Calu3 (cell line): Measurements from ENCODE around the gene RAC2. TPM values are rescaled to one million over a fixed set of nuclear protein-coding genes. Genes with fewer than 3 reads are reported as not detected.

Experiments
- BruUV-seq: library from RNA; stranded (reverse); fragments of 400-500 nt; replicated peaks from 2 replicates; lab custom pipeline; 2021; lab: Mats Ljungman, UMichigan
- CTCF ChIA-PET: fragments of 300-600 bp; sonication (Branson Sonifier 250); formaldehyde crosslinking; loops from one replicate; lab custom pipeline; 2022; ENCODE audit warnings: antibody characterized with exemption; lab: Charles Lee
- DNase-seq: peaks from one replicate; pipeline ENCODE4 v3.0.0; 2022
- H3K27ac Mint-ChIP-seq: one replicate; pipeline ENCODE4 v1.8.0; 2022; ENCODE audit warnings: mixed read lengths; ENCODE audit not compliant: unreplicated experiment
- H3K27me3 Mint-ChIP-seq: one replicate; pipeline ENCODE4 v1.8.0; 2022; ENCODE audit warnings: mixed read lengths; ENCODE audit not compliant: unreplicated experiment
- H3K36me3 Mint-ChIP-seq: one replicate; pipeline ENCODE4 v1.8.0; 2022; ENCODE audit warnings: mild to moderate bottlenecking, moderate library complexity, mixed read lengths; ENCODE audit not compliant: insufficient read depth, unreplicated experiment
- H3K4me1 Mint-ChIP-seq: one replicate; pipeline ENCODE4 v1.8.0; 2022; ENCODE audit warnings: mild to moderate bottlenecking, low read depth, mixed read lengths; ENCODE audit not compliant: unreplicated experiment
- H3K4me3 Mint-ChIP-seq: one replicate; pipeline ENCODE4 v1.8.0; 2022; ENCODE audit warnings: mild to moderate bottlenecking, low read depth, moderate library complexity, mixed read lengths; ENCODE audit not compliant: unreplicated experiment
- H3K9me3 Mint-ChIP-seq: one replicate; pipeline ENCODE4 v1.8.0; 2022; ENCODE audit warnings: low read depth, mixed read lengths; ENCODE audit not compliant: unreplicated experiment
- intact Hi-C: fragments of 100-400 bp; cut with micrococcal nuclease; formaldehyde crosslinking; loops from one replicate; pipeline ENCODE4 v1.10.0; 2022; ENCODE audit not compliant: unreplicated experiment
- total RNA-seq: library from RNA; stranded (reverse); gene quantifications from 2 replicates; pipeline ENCODE4 v1.2.3, GENCODE V29; 2022
- TF ChIP-seq, protein P1 (sequence below): fragments of 200-600 bp; IDR thresholded peaks from one replicate; pipeline ENCODE4 v1.8.0; 2022; ENCODE audit warnings: antibody characterized with exemption; ENCODE audit not compliant: unreplicated experiment

RAC2 gene
- total RNA-seq, 1 experiment from 2014 or later, result 21.0 TPM

DNA sequence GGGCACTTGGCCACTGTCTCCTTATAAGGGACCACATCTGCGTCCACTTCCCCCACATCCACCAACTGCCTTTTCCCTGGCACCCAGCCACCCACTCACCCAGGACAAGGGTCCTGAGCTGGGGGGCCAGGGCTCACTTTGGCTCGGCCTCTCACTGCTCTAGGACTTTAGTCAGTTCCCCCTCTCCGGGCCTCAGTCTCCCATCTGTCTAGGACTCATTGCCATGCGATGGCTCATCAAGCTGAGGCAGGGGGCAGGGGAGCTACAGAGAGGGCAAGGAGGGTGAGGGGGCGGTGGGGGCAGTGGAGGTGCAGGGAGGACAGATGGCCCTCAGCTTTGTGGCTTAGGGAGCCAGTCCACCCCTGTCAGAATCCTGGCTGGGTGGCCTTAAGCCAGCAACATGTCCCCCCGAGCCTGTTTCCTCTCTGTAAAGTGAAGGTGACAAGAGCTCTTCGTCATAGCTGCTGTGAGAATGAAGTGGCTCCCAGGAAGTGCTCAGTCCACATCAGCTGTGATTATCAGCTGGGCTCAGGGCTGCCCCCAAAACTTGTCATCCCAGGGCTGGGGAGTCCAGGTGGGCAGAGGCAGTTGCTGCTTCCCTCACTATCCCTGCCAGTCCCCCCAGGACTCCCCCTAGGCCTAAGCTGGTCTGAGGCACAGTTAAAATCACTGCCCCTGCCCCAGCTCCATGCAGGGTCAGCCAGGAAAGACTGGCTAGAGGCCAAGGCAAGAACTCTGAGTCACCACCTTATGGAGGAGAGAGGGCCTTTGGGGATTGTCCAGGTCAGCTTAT, 14.9 kb downstream of the RAC2 start:
- Mint-ChIP-seq H3K9me3 (no peaks in the 10 kb centered on the region), H3K36me3 (peaks cover 9% of the 10 kb centered on the region), H3K27ac (peak overlapping the region; percentile 38), H3K27me3 (no peaks in the 10 kb centered on the region), H3K4me3 (no peak overlapping the region), H3K4me1 (peaks cover 29% of the 10 kb centered on the region)
- CTCF ChIA-PET, result interaction anchor here (0.6 to 1.2 kb wide), 5 partner anchors 14 to 333 kb away, joined by 3 to 5 read pairs (median 3); no protein-coding TSS in a partner anchor
- TF ChIP-seq, protein P1, sequence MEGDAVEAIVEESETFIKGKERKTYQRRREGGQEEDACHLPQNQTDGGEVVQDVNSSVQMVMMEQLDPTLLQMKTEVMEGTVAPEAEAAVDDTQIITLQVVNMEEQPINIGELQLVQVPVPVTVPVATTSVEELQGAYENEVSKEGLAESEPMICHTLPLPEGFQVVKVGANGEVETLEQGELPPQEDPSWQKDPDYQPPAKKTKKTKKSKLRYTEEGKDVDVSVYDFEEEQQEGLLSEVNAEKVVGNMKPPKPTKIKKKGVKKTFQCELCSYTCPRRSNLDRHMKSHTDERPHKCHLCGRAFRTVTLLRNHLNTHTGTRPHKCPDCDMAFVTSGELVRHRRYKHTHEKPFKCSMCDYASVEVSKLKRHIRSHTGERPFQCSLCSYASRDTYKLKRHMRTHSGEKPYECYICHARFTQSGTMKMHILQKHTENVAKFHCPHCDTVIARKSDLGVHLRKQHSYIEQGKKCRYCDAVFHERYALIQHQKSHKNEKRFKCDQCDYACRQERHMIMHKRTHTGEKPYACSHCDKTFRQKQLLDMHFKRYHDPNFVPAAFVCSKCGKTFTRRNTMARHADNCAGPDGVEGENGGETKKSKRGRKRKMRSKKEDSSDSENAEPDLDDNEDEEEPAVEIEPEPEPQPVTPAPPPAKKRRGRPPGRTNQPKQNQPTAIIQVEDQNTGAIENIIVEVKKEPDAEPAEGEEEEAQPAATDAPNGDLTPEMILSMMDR, result no peak
- intact Hi-C loops, result no loop called here
- DNase-seq, result peak; percentile 44
- BruUV-seq, result no TSS peak

DNA sequence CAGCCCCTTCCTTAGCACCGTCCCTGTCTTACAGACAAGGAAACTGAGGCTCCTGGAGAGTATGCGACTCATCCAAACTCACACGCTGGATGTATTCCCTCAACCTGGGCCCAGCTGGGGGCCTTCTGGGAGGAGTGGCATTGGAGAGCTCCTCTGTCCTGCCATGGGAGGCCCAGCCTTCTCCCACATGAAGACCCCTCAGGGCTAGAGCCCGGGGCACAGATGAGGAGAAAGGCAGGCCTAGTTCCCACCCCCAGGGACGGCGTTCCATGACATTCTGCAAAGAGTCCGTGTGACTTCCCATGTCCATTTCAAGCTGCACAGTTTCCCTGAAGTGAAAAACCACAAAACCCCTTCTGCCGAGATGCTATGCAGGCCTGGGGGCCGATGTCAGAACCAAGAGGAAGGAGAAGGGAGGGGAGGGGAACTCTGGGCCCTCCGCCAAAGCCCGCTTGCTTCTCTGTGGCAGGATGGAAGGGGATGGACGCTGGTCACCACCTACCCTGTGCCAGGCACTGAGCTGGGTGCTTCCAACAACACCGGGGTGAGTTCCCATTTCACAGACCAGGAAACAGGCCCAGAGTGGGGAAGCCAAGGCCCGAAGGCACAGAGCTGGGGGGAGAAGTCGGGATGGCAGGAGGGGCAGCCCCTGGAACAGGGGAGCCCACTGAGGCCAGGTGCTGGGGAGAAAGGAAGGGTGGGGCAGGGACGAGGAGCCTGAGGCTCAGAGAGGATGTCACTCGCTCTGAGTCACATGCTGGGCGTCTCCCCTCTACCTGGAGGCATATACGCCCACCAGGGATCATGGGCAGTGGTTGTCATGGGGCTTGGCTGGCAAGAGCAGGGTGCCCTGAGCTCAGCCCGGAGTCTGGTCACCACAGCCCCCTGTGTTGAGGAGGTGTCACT, 15.7 kb downstream of the RAC2 start:
- Mint-ChIP-seq H3K27me3 (no peaks in the 10 kb centered on the region), H3K4me1 (peaks cover 29% of the 10 kb centered on the region), H3K36me3 (peaks cover 9% of the 10 kb centered on the region), H3K9me3 (no peaks in the 10 kb centered on the region), H3K27ac (no peak overlapping the region), H3K4me3 (no peak overlapping the region)
- no peak for DNase-seq
- intact Hi-C loops, result no loop called here
- no TSS peak for BruUV-seq
- TF ChIP-seq, protein P1, result no peak
- CTCF ChIA-PET, result interaction anchor here (1.2 kb wide), 1 partner anchor 31 kb away, joined by 3 read pairs; no protein-coding TSS in a partner anchor

- intact Hi-C loops, result no loop called here
- H3K27ac Mint-ChIP-seq, result no peak overlapping the region
These were observed 17.6 kb downstream of the RAC2 start for GRCh38 chr22:37226514-37226913.

DNA sequence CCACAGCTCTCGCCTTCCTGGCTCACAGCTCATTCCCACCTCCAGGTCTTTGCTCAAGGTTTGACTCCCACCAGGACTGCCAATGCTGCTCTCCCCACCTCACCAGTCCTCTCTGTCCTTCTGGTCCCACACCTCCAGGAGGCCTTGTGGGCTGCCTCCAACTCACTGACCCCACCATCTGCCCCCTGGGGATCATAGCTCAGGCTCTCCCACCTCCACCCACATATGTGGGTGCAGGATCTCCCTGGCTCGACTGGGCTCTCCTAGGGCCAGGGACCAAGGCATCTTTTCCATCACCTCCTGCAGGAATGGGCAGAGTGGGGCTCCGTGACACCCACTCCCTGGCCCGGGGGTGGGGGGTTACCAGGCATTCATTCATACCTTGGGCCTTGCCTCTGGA, 18.0 kb downstream of the RAC2 start:
- Mint-ChIP-seq H3K27ac (no peak overlapping the region), H3K36me3 (peaks cover 9% of the 10 kb centered on the region), H3K4me1 (peaks cover 29% of the 10 kb centered on the region), H3K27me3 (peaks cover 6% of the 10 kb centered on the region), H3K4me3 (no peak overlapping the region), H3K9me3 (no peaks in the 10 kb centered on the region)
- TF ChIP-seq, protein P1, result no peak
- intact Hi-C loops, result no loop called here
- DNase-seq, result no peak
- no TSS peak for BruUV-seq
- CTCF ChIA-PET, result interaction anchor here (1.3 to 1.7 kb wide), 2 partner anchors 27 to 35 kb away, joined by 4 to 5 read pairs; no protein-coding TSS in a partner anchor

More at GRCh38 chr22:37226514-37226913, 17.6 kb downstream of the RAC2 start:
- BruUV-seq, result no TSS peak
- Mint-ChIP-seq H3K4me3 (no peak overlapping the region), H3K4me1 (peaks cover 29% of the 10 kb centered on the region), H3K9me3 (no peaks in the 10 kb centered on the region), H3K27me3 (peaks cover 1% of the 10 kb centered on the region), H3K36me3 (peaks cover 9% of the 10 kb centered on the region)
- CTCF ChIA-PET, result interaction anchor here (1.7 kb wide), 1 partner anchor 27 kb away, joined by 5 read pairs; no protein-coding TSS in a partner anchor
- no peak for DNase-seq
- TF ChIP-seq, protein P1, result no peak
